ENCODE measurements around the gene LTBP4.

DNA sequence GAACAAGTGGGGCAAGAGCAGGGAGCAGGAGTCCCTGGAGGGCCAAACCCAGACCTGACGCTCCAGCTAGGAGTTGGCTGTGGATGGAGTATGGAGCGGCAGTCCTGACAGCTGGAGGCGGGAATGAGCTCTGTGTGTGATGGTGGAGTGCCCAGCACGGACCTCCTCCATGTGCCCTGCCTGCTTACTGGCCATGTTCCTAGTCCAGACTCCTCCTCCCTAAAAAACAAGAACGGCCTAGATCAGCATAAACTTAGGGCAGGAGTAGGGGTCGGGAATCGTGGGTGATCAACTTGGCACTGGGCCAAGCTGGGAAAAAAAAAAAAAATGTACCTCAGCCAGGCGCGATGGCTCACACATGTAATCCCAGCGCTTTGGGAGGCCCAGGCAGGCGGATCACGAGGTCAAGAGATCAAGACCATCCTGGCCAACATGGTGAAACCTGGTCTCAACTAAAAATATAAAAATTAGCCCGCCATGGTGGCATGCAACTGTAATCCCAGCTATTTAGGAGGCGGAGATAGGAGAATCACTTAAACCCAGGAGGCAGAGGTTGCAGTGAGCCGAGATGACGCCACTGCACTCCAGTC, 29.5 kb downstream of the LTBP4 start:
- TF ChIP-seq, protein P1, sequence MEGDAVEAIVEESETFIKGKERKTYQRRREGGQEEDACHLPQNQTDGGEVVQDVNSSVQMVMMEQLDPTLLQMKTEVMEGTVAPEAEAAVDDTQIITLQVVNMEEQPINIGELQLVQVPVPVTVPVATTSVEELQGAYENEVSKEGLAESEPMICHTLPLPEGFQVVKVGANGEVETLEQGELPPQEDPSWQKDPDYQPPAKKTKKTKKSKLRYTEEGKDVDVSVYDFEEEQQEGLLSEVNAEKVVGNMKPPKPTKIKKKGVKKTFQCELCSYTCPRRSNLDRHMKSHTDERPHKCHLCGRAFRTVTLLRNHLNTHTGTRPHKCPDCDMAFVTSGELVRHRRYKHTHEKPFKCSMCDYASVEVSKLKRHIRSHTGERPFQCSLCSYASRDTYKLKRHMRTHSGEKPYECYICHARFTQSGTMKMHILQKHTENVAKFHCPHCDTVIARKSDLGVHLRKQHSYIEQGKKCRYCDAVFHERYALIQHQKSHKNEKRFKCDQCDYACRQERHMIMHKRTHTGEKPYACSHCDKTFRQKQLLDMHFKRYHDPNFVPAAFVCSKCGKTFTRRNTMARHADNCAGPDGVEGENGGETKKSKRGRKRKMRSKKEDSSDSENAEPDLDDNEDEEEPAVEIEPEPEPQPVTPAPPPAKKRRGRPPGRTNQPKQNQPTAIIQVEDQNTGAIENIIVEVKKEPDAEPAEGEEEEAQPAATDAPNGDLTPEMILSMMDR (IDR thresholded peaks at IDR 0.05): no peak
- no peak for TF ChIP-seq POLR2A (IDR thresholded peaks at IDR 0.05)
